Ascending aorta (tissue), 2 donors: ENCODE results near the gene PDE6D. TPM values are rescaled to one million over a fixed set of nuclear protein-coding genes. Genes with fewer than 3 reads are reported as not detected.

ENCODE experiments used
- DNase-seq, 2 donors: peaks; one replicate each; pipeline ENCODE4 v3.0.0-alpha.2; 2019; ENCODE audit warnings: low spot score in 2 of 2
- H3K27ac ChIP-seq, 2 donors: fragments of 200-600 bp; sonication (generic); one replicate each; pipeline ENCODE4 v1.5.1; 2016 to 2017; ENCODE audit warnings: mild to moderate bottlenecking in 1 of 2
- H3K27me3 ChIP-seq: fragments of 200-600 bp; sonication (generic); one replicate; pipeline ENCODE4 v1.5.1; 2017
- H3K36me3 ChIP-seq, 2 donors: fragments of 200-600 bp; sonication (generic); one replicate each; pipeline ENCODE4 v1.5.1; 2016
- H3K4me1 ChIP-seq, 2 donors: fragments of 200-600 bp; sonication (generic); one replicate each; pipeline ENCODE4 v1.5.1; 2016 to 2017; ENCODE audit warnings: mild to moderate bottlenecking in 1 of 2
- H3K4me3 ChIP-seq, 2 donors: fragments of 200-600 bp; sonication (generic); one replicate each; pipeline ENCODE4 v1.5.1; 2016 to 2017; ENCODE audit warnings: mild to moderate bottlenecking in 1 of 2
- H3K9me3 ChIP-seq, 2 donors: fragments of 200-600 bp; sonication (generic); one replicate each; pipeline ENCODE4 v1.5.1; 2016
- intact Hi-C: fragments of 100-400 bp; cut with DNase I; formaldehyde crosslinking; loops from one replicate; pipeline ENCODE4 v1.15.1; 2023
- total RNA-seq: library from RNA; depleted of rRNA; stranded (reverse); fragments of >200 nt; gene quantifications from one replicate; pipeline ENCODE4 v1.1.0, GENCODE V29; 2016
- TF ChIP-seq, protein P1 (sequence below), 3 experiments: fragments of 200-600 bp in 2 of 3; fragments of 450-650 bp in 1 of 3; sonication (generic) in 2 of 3; IDR thresholded peaks; one replicate each; pipeline ENCODE4 v1.5.1; 2016 to 2019; ENCODE audit warnings: antibody characterized with exemption in 3 of 3, mild to moderate bottlenecking in 1 of 3, moderate library complexity in 1 of 3

PDE6D gene
- total RNA-seq, 1 donor from 2014 or later = 34.1 TPM

DNA sequence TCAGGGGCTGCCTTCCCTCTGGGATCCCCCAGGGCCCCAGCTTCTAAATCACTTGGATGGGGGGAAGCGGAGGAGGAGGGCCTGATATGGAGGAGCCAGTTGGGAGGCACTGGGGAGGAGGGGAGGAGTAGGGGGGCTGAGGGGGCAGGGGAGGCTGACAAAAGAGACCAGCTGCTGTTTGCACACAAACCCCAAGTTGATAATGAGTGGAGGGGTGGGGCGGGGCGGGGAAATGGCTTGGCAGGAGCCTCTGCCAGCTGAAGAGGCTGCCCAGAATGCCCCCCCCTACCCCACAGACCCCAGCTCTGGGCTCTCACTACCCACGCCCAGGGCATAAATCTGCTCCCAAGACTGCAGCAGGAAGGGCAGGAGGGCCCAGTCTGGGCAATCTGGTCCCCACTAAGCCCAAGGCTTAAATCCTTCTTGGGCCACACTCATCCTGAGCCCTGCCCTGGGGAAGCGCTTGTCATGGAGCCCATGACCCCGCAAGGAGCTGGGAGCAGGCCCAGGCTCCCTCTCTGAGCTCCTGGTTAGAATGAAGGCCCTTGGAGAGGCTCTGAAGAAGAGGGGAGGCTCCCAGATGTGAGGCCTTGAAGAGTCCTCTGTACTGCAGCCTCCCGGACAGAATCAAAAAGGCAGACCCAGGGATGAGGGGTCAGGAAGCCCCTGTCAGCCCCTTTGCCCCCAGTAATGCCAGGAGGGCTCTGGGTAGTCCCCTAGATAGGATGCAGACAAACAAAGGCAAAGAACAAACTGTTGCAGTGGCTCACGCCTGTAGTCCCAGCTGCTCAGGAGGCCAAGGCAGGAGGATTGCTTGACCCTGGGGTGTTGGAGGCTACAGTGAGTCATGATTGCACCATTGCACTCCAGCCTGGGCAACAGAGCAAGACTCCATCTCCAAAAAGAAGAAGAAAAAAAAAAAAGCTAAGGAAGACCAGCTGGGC lies 97.5 kb downstream of the PDE6D start:
- intact Hi-C loops = no loop called here
- TF ChIP-seq, protein P1, sequence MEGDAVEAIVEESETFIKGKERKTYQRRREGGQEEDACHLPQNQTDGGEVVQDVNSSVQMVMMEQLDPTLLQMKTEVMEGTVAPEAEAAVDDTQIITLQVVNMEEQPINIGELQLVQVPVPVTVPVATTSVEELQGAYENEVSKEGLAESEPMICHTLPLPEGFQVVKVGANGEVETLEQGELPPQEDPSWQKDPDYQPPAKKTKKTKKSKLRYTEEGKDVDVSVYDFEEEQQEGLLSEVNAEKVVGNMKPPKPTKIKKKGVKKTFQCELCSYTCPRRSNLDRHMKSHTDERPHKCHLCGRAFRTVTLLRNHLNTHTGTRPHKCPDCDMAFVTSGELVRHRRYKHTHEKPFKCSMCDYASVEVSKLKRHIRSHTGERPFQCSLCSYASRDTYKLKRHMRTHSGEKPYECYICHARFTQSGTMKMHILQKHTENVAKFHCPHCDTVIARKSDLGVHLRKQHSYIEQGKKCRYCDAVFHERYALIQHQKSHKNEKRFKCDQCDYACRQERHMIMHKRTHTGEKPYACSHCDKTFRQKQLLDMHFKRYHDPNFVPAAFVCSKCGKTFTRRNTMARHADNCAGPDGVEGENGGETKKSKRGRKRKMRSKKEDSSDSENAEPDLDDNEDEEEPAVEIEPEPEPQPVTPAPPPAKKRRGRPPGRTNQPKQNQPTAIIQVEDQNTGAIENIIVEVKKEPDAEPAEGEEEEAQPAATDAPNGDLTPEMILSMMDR (IDR thresholded peaks at IDR 0.05) = no peak
- Histone ChIP-seq H3K4me3 (no peak overlapping the region), H3K27me3 (no peaks in the 10 kb centered on the region), H3K4me1 (peaks cover 0 to 7% of the 10 kb centered on the region in 2 donors), H3K36me3 (no peaks in the 10 kb centered on the region), H3K27ac (no peak overlapping the region), H3K9me3 (no peaks in the 10 kb centered on the region)
- no peak for DNase-seq

DNA sequence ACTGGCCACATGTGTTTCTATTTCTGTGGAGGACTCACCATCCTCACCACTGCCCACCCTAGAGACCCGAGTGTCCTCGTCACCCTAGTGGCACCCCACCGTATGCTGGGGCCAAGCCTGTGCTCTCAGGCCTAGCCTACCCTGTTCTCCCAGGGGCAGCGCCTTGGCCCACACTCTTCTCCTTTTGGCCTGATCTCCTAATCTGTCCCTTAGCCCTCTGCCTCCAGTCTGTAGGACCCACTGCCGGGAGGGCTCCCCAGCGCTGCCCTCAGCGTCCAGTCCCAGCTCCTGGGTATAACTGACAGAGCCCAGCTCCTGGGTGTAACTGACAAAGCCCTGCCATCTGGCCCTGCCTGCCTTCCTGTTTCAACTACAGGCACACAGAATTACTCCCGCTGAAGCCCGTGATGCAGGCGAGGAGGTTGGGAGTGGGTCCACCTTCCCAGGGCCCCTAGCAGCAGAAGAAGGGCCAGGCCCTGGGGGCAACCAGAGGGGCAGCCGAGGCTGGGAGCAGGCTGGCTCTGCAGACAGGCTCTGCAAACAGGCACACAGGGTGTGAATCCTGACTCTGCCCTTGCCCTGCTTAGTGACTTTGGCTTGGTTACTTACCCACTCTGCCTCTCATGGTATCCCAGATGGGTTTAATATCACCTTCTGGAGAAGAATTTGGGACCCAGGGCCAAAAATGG lies 98.3 kb downstream of the PDE6D start:
- H3K36me3 ChIP-seq = no peaks in the 10 kb centered on the region
- intact Hi-C loops = no loop called here
- no peaks in the 10 kb centered on the region for H3K27me3 ChIP-seq
- TF ChIP-seq, protein P1 (IDR thresholded peaks at IDR 0.05) = no peak
- no peak for DNase-seq
- no peak overlapping the region for H3K27ac ChIP-seq
- no peak overlapping the region for H3K4me3 ChIP-seq
- H3K9me3 ChIP-seq = no peaks in the 10 kb centered on the region
- H3K4me1 ChIP-seq = peaks cover 0 to 7% of the 10 kb centered on the region in 2 donors

Other genes starting within 250 kb of the PDE6D start
- gene TEX44, start 188.4 kb downstream of the PDE6D start, total RNA-seq = not detected
- gene PTMA, start 72.8 kb downstream of the PDE6D start, total RNA-seq = 745 TPM
- gene COPS7B, start 5.2 kb upstream of the PDE6D start, total RNA-seq = 28.9 TPM
- not detected for gene NPPC, start 145.1 kb upstream of the PDE6D start, total RNA-seq
- 20.6 TPM for gene DIS3L2, start 180.4 kb upstream of the PDE6D start, total RNA-seq